ENCODE data around the gene BCAR1.

Gene BCAR1

GRCh38 chr16:75263291-75263962 is 12.0 kb upstream of the BCAR1 start:
- no peak for DNase-seq
- Histone ChIP-seq H3K4me3 (ENCODE audit: low read depth, low read length) (no peak overlapping the region), H3K27me3 (no peaks in the 10 kb centered on the region), H3K36me3 (no peaks in the 10 kb centered on the region), H3K4me1 (peaks cover 23% of the 10 kb centered on the region), H3K9me3 (no peaks in the 10 kb centered on the region)
- no peak for TF ChIP-seq CTCF (IDR thresholded peaks at IDR 0.05; ENCODE audit: low read depth, low read length)

- no peak for DNase-seq
- no peaks in the 10 kb centered on the region for H3K27me3 ChIP-seq
- H3K9me3 ChIP-seq, result no peaks in the 10 kb centered on the region
- H3K36me3 ChIP-seq, result no peaks in the 10 kb centered on the region
- no peak for TF ChIP-seq CTCF (IDR thresholded peaks at IDR 0.05; ENCODE audit: low read depth, low read length)
- peaks cover 28% of the 10 kb centered on the region for H3K4me1 ChIP-seq
- H3K4me3 ChIP-seq (ENCODE audit: low read depth, low read length), result no peak overlapping the region
These were observed 11.3 kb upstream of the BCAR1 start for GRCh38 chr16:75262800-75263127.

GRCh38 chr16:75262104-75262799 is 10.8 kb upstream of the BCAR1 start:
- Histone ChIP-seq H3K36me3 (no peaks in the 10 kb centered on the region), H3K27me3 (no peaks in the 10 kb centered on the region), H3K4me1 (peaks cover 29% of the 10 kb centered on the region), H3K9me3 (no peaks in the 10 kb centered on the region), H3K4me3 (ENCODE audit: low read depth, low read length) (no peak overlapping the region)
- no peak for TF ChIP-seq CTCF (IDR thresholded peaks at IDR 0.05; ENCODE audit: low read depth, low read length)
- DNase-seq, result no peak

- H3K36me3 ChIP-seq, result no peaks in the 10 kb centered on the region
These were observed 10.2 kb upstream of the BCAR1 start for GRCh38 chr16:75261590-75262078.

GRCh38 chr16:75260851-75261589 is 9.6 kb upstream of the BCAR1 start:
- Histone ChIP-seq H3K36me3 (no peaks in the 10 kb centered on the region), H3K4me3 (ENCODE audit: low read depth, low read length) (no peak overlapping the region), H3K4me1 (peaks cover 38% of the 10 kb centered on the region), H3K9me3 (no peaks in the 10 kb centered on the region), H3K27me3 (no peaks in the 10 kb centered on the region)
- no peak for TF ChIP-seq CTCF (IDR thresholded peaks at IDR 0.05; ENCODE audit: low read depth, low read length)
- DNase-seq, result no peak

More at GRCh38 chr16:75261590-75262078, 10.2 kb upstream of the BCAR1 start:
- DNase-seq, result no peak
- Histone ChIP-seq H3K4me1 (peaks cover 34% of the 10 kb centered on the region), H3K4me3 (ENCODE audit: low read depth, low read length) (no peak overlapping the region), H3K9me3 (no peaks in the 10 kb centered on the region), H3K27me3 (no peaks in the 10 kb centered on the region)
- no peak for TF ChIP-seq CTCF (IDR thresholded peaks at IDR 0.05; ENCODE audit: low read depth, low read length)
